Measurements from ENCODE around the gene RSRC1. TPM values are rescaled to one million over a fixed set of nuclear protein-coding genes. Genes with fewer than 3 reads are reported as not detected.

RSRC1 gene
- total and polyA plus RNA-seq, 9 donors: 20.6 to 41.2 (median 22.2) TPM

DNA sequence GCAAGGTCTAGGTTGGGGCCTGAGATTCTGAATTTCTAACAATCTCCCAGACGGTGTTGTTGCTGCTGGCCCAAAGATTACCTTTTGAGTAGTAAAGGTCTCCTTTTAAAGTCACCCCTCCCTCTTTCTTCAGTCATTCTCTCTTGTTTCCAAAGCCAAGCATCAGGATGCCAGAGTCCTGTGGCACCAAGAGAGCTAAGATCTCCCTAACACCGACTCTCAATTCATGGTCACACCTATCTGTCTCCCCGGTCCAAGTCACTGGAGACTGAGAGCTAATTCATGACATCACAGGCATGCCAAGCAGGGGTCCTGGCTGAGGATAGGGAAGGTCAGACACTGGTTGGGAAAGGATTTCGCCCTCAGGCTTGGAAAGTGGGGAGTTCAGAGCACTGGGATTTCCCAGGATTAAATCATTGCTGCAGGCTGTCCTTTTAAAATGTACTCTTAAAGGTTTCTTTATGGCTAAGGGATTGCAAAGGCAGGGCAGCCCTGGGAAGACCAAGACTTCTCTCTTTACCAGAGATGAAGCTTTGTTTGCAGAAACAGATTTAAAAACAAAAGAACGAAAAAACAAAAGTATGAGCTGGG, 11.0 kb upstream of the RSRC1 start:
- Histone ChIP-seq H3K27me3 (ENCODE audit: control insufficient read depth, insufficient read depth, low read length) (peaks cover 79% of the 10 kb centered on the region), H3K4me3 (ENCODE audit: low read length) (no peak overlapping the region), H3K27ac (ENCODE audit: low read length) (no peak overlapping the region), H3K9me3 (replicated peaks; ENCODE audit: control insufficient read depth, low read depth, low read length) (no peaks in the 10 kb centered on the region), H3K4me1 (ENCODE audit: control insufficient read depth, insufficient read depth, low read length) (peaks cover 35% of the 10 kb centered on the region), H3K36me3 (ENCODE audit: control insufficient read depth, insufficient read depth, low read length) (peaks cover 13% of the 10 kb centered on the region)
- no peak for DNase-seq
- 57% methylated on average over 1 of the region's 5 CpGs for WGBS (ENCODE audit: insufficient coverage)

DNA sequence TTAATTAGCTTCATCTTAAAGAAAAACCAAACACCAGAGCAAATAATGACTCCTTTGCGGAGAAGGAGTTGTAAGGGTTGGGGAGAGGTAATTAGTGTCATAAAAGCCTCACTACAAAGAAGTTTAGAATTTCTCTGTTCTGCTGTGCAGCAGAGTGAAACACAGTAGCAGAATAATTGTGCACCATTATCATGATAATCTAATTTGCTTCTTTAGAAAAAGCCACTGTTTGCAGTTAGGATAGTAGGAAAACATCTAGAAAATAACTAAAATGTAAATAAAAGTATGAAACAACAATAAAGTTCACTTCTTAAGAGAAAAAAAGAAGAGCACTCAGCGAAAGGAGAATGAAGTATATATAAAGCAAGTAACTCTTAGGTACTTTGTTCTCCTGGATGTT, 9.2 kb upstream of the RSRC1 start:
- no CpG with 5 or more reads among the region's 2 CpGs for WGBS (ENCODE audit: insufficient coverage)
- H3K36me3 ChIP-seq (ENCODE audit: control insufficient read depth, insufficient read depth, low read length): peaks cover 13% of the 10 kb centered on the region

DNA sequence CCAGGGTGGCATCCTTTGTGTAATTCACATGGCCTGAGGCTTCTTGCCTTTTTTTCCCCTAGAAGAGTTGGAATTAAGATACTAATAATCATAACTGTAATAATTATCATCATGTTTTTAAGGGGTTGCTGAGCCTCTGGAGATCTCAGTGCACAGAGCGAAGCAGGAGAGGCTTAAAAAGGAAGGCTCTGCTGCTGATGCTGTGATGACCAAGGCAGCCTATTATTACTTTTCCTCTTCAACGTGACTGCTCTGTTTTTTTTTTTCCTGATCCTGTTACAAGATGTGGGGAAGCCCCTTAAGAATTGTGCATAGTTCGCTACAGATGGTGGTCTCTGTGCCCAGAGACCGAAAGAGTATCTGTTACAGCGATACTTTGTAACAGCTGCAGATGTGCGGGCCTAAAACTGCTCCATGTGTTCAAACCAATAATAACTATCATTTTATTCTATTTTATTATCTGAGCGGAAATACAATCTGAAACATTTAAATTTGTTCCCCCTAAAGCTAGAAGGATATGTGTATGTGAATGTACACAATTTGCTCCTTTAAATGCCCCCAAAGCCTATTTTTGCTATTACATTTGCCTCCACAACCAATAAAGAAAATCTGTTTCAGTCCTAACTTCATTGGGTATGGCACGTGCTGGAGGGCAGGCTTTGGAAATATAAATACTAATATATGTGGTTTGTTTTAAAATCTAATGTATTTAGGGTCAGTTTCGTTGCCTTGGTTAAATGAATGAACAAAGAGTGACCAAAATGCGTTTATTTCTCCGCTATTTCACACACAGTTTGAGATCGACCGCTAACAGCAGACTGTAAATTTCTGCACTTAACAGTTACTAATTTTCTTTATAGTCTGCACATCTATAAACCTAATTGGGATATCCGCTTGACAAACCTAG, 8.3 kb upstream of the RSRC1 start:
- peak overlapping the region; percentile 93 for H3K27ac ChIP-seq (ENCODE audit: low read length)
- no peak overlapping the region for H3K4me3 ChIP-seq (ENCODE audit: low read length)
- peaks cover 13% of the 10 kb centered on the region for H3K36me3 ChIP-seq (ENCODE audit: control insufficient read depth, insufficient read depth, low read length)
- WGBS (ENCODE audit: insufficient coverage): 0% methylated on average over 1 of the region's 14 CpGs
- H3K4me1 ChIP-seq (ENCODE audit: control insufficient read depth, insufficient read depth, low read length): peaks cover 34% of the 10 kb centered on the region
- DNase-seq: peak; percentile 42
- H3K27me3 ChIP-seq (ENCODE audit: control insufficient read depth, insufficient read depth, low read length): peaks cover 83% of the 10 kb centered on the region
- H3K9me3 ChIP-seq (replicated peaks; ENCODE audit: control insufficient read depth, low read depth, low read length): no peaks in the 10 kb centered on the region

More for the DNA sequence above, 9.2 kb upstream of the RSRC1 start:
- H3K9me3 ChIP-seq (replicated peaks; ENCODE audit: control insufficient read depth, low read depth, low read length): no peaks in the 10 kb centered on the region
- H3K27me3 ChIP-seq (ENCODE audit: control insufficient read depth, insufficient read depth, low read length): peaks cover 78% of the 10 kb centered on the region
- H3K27ac ChIP-seq (ENCODE audit: low read length): no peak overlapping the region
- peaks cover 32% of the 10 kb centered on the region for H3K4me1 ChIP-seq (ENCODE audit: control insufficient read depth, insufficient read depth, low read length)
- no peak overlapping the region for H3K4me3 ChIP-seq (ENCODE audit: low read length)
- no peak for DNase-seq

DNA sequence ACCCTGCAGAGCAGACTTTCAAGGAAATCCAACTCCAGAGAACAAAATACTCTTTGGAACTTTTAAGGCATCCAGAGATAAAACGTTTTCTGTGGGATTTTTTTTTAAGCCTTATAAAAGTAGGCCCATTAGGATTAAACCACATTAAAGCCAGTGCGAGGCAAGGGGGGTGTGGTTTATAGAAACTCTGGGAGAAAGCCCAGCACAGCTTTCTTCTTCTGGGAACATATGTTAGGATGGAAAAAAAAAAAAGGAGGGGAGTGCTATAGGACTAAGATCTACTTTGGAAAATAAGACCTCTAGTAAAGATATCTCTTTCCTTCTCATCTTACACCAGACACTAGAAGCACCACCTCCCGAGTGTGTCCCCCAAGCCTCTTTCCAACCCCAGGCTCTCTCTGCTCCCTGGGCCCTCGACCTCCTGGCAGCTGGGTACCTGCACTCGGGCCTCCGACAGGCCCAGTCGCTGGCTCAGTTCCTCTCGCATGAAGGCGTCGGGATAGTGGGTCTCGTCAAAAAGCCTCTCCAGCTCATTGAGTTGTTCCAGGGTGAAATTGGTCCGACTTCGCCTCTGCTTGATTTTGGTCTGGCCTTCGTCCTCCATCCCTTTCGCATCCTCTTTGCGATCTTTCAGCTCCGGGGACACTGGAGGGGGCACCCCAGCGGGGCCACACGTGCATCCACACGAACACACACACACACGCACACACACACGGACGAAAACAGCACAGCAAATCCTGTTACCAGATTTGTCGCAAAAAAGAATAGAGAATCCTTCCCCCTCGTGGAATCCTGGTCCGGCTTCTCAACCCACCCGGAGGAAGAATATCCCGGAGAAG, 7.4 kb upstream of the RSRC1 start:
- Histone ChIP-seq H3K27me3 (ENCODE audit: control insufficient read depth, insufficient read depth, low read length) (peaks cover 86% of the 10 kb centered on the region), H3K36me3 (ENCODE audit: control insufficient read depth, insufficient read depth, low read length) (peaks cover 13% of the 10 kb centered on the region), H3K9me3 (replicated peaks; ENCODE audit: control insufficient read depth, low read depth, low read length) (no peaks in the 10 kb centered on the region), H3K4me1 (ENCODE audit: control insufficient read depth, insufficient read depth, low read length) (peaks cover 40% of the 10 kb centered on the region), H3K4me3 (ENCODE audit: low read length) (peak overlapping the region; percentile 32), H3K27ac (ENCODE audit: low read length) (peak overlapping the region; percentile 93)
- 16% methylated on average over 24 of the region's 28 CpGs for WGBS (ENCODE audit: insufficient coverage)
- peak; percentile 93 for DNase-seq

DNA sequence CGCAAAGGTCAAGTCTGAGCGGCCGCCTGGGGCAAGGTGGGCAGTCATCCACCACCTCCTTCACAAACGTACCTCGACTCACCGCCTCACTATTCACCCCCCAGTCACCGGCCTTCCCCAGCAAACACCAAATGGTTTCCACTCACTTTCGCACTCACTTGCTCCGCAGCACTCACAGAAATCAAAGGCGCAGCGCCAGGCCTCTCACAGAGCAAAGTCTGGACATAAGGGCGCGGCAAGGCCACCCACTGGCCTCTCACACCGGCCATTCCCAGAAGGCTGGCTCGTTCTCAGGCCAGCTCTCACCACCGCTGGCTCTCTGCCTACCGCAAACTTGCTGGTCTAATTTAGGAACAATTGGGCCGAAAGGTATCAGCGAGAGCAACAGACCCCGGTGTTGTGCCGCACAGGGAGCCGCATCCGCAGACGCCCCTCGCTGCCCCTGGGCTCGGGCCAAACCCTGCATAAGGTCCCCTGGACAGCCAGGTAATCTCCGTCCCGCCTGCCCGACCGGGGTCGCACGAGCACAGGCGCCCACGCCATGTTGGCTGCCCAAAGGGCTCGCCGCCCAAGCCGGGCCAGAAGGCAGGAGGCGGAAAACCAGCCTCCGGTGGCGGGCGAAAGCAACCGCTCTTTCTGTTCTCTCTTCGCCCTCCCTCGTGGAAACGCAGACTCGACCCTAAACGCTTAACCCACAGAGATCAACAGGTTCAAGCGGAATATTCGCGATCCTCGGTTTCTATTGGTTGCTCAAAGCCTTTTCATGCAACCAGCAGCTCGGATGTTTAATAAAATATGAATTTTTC, 6.6 kb upstream of the RSRC1 start:
- Histone ChIP-seq H3K9me3 (replicated peaks; ENCODE audit: control insufficient read depth, low read depth, low read length) (no peaks in the 10 kb centered on the region), H3K27me3 (ENCODE audit: control insufficient read depth, insufficient read depth, low read length) (peaks cover 80% of the 10 kb centered on the region)

DNA sequence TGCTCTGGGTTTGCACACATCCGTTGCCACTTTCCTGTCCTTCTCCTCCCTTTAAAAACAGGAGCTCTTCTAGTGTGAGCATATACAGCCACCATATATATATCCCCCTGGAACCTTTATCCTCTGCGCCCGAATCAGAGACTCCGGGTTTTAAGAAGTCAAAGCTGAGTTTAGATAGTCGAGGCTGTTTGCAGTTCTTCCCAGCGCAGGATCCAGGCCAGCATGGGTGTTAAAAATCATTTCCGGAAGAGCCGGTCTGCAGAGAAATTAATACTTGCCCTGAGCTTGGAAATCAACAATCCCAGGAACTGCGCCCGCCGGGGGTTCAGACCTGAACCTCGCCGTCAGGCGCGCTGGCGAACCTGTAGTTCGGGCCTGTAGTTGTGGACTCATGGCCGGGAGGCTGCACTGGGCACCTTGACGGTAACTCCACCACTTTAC, 6.0 kb upstream of the RSRC1 start:
- H3K4me3 ChIP-seq (ENCODE audit: low read length): peak overlapping the region; percentile 32
- peak overlapping the region; percentile 93 for H3K27ac ChIP-seq (ENCODE audit: low read length)
- peaks cover 2% of the 10 kb centered on the region for H3K36me3 ChIP-seq (ENCODE audit: control insufficient read depth, insufficient read depth, low read length)
- 18% methylated on average over 12 of the region's 19 CpGs for WGBS (ENCODE audit: insufficient coverage)
- peaks cover 29% of the 10 kb centered on the region for H3K4me1 ChIP-seq (ENCODE audit: control insufficient read depth, insufficient read depth, low read length)
- H3K9me3 ChIP-seq (replicated peaks; ENCODE audit: control insufficient read depth, low read depth, low read length): no peaks in the 10 kb centered on the region
- H3K27me3 ChIP-seq (ENCODE audit: control insufficient read depth, insufficient read depth, low read length): peaks cover 78% of the 10 kb centered on the region
- DNase-seq: peak; percentile 46

More for the DNA sequence above, 6.6 kb upstream of the RSRC1 start:
- Histone ChIP-seq H3K4me1 (ENCODE audit: control insufficient read depth, insufficient read depth, low read length) (peaks cover 32% of the 10 kb centered on the region), H3K36me3 (ENCODE audit: control insufficient read depth, insufficient read depth, low read length) (peaks cover 9% of the 10 kb centered on the region), H3K4me3 (ENCODE audit: low read length) (peak overlapping the region; percentile 32), H3K27ac (ENCODE audit: low read length) (peak overlapping the region; percentile 93)
- 5% methylated on average over 44 of the region's 52 CpGs for WGBS (ENCODE audit: insufficient coverage)
- peak; percentile 85 for DNase-seq

DNA sequence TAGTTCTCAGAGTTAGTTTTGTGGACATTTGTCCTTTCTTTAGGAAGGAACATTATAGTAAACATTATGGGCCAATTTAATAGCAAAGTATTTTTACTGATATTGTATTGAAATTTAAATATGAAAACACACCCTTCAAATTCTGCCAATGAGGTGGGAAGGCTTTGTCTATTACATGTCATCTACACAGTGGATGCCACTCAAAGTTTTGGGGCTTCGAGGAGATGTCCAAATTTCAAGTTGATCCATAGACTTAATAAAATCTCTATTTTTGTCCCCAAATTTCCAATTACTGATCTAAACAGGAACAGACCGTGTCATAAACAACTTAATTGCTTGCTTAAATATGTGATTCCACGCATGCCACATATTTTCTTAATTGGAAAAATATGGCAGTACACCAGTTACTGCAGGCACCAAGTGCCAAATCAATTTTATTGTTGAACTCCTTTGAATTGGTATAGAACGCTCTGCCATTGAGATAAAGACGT, 5.4 kb upstream of the RSRC1 start:
- peaks cover 76% of the 10 kb centered on the region for H3K27me3 ChIP-seq (ENCODE audit: control insufficient read depth, insufficient read depth, low read length)
- peaks cover 29% of the 10 kb centered on the region for H3K4me1 ChIP-seq (ENCODE audit: control insufficient read depth, insufficient read depth, low read length)
- no peaks in the 10 kb centered on the region for H3K36me3 ChIP-seq (ENCODE audit: control insufficient read depth, insufficient read depth, low read length)
- H3K27ac ChIP-seq (ENCODE audit: low read length): peak overlapping the region; percentile 93
- DNase-seq: peak; percentile 27
- H3K4me3 ChIP-seq (ENCODE audit: low read length): peak overlapping the region; percentile 58
- H3K9me3 ChIP-seq (replicated peaks; ENCODE audit: control insufficient read depth, low read depth, low read length): no peaks in the 10 kb centered on the region
- WGBS (ENCODE audit: insufficient coverage): no CpG with 5 or more reads among the region's 5 CpGs

DNA sequence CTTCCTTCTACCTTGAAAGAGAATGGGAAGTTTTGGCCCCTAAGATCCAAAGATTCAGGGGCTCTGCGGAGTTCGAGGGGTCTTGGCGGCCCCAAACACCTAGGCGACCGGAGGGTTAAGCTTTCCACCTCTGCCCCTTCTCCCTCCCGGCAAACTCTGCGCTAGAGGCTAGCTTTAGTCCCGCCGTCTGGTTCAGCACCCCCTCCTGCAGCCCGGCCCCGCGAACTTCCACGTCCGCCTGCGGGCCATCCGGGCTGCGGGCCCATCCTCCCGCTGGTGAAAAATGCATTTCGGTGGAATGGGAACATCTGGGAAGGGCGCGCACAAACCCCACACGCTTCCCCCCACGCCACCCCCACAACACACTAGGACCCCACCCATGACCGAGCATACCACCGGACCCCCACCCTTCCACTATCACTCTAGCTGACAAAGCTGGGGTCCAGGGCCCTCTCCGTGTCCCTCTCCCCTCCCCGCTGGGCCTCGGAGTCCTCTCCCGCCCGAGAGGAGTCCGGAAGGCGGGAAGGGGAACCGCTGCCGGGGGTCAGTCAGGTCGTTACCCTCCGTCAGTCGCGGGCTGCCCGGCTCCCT, 4.7 kb upstream of the RSRC1 start:
- Histone ChIP-seq H3K4me3 (ENCODE audit: low read length) (peak overlapping the region; percentile 58), H3K27ac (ENCODE audit: low read length) (peak overlapping the region; percentile 93), H3K27me3 (ENCODE audit: control insufficient read depth, insufficient read depth, low read length) (peaks cover 74% of the 10 kb centered on the region), H3K36me3 (ENCODE audit: control insufficient read depth, insufficient read depth, low read length) (no peaks in the 10 kb centered on the region), H3K4me1 (ENCODE audit: control insufficient read depth, insufficient read depth, low read length) (peaks cover 29% of the 10 kb centered on the region), H3K9me3 (replicated peaks; ENCODE audit: control insufficient read depth, low read depth, low read length) (no peaks in the 10 kb centered on the region)
- WGBS (ENCODE audit: insufficient coverage): 0% methylated on average over 18 of the region's 39 CpGs
- DNase-seq: peak; percentile 76

DNA sequence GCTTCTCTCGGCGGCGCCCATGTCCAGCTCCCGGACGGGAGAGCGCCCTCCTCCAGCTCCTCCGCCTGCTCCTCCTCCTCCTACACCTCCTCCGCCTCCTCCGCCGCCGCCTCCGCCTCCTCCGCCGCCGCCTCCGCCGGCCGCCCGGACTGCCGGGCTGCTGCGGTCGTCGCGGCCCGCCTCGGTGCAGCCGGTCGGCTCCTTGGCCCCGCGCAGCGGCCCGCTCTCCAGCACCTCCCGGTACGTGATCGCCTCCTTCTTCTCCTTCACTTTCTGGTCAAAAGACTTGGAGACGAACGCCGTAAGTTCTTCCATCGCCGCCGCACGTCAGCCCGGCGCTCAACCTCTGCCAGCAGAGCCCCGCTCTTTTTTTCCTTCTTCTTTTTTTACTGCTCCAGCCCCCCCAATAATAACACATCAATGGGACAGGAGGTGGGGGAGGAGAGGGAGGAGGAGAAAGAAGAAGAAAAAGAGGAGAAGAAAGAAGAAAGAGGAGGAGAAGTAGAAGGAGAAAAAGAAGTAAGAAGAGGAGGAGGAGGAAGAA, 4.1 kb upstream of the RSRC1 start:
- Histone ChIP-seq H3K27me3 (ENCODE audit: control insufficient read depth, insufficient read depth, low read length) (peaks cover 74% of the 10 kb centered on the region), H3K4me3 (ENCODE audit: low read length) (peak overlapping the region; percentile 58), H3K36me3 (ENCODE audit: control insufficient read depth, insufficient read depth, low read length) (no peaks in the 10 kb centered on the region), H3K4me1 (ENCODE audit: control insufficient read depth, insufficient read depth, low read length) (peaks cover 32% of the 10 kb centered on the region), H3K27ac (ENCODE audit: low read length) (peak overlapping the region; percentile 93), H3K9me3 (replicated peaks; ENCODE audit: control insufficient read depth, low read depth, low read length) (no peaks in the 10 kb centered on the region)
- 0% methylated on average over 36 of the region's 45 CpGs for WGBS (ENCODE audit: insufficient coverage)
- peak; percentile 87 for DNase-seq

Data from muscle of leg (tissue), 11 donors.